Measurements from ENCODE around the gene BCKDHA. TPM values are rescaled to one million over a fixed set of nuclear protein-coding genes. Genes with fewer than 3 reads are reported as not detected.

The BCKDHA gene
- total and polyA plus RNA-seq, 9 of the 15 experiments (the other 6 are each of a cell fraction or from before 2014, with no cell fraction given), result 4.5 to 52.5 (median 14.1) TPM

DNA sequence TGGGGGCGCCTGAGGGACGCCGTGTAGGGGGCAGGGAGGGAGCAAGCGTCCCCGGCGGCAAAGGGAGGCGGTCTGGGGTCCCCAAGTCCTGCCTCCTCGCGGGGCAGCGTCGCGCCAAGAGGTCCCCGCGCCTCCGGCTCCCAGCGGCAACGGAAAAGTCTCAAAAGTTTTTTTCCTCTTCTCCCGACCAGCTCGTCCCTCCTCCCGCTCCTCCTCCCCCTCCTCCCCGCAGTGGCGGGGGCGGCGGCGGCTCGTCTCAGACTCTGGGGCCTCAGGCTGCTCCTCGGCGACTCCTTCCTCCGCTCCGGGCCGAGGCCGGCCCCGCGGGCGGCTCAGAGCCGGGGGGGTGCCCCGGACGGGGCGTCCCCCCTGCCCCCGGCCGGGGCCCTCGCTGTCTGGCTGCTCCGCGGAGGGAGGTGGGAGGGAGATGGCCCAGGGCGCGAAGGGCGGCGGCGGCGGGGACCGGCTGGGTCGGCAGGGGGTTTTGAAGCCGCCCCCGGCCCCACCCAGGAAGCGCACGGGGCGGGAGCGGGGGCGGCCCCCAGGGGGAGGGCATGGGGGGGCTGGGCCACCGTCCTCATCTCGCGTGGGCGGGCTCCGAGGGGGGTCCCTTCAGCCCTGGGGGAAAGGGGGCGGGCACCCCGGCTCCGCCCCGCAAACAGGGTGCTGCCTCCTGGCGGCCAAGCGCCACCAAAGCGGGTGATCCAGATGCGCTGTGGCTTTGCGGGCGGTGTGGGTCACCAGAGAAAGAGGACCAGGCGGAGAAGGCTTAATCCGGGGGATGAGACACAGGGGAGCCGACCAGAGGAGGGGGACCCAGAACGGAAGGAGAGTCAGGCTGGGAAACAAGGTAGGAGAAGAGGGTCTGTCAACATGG, 43.9 kb upstream of the BCKDHA start, which contains the start of gene TGFB1 (continued):
- TF ChIP-seq TCFL5 (CRISPR knock-in tag; conservative IDR thresholded peaks at IDR 0.05) (no peak), ZNF140 (CRISPR knock-in tag; IDR thresholded peaks at IDR 0.05) (no peak), ASH1L (IDR thresholded peaks at IDR 0.05; ENCODE audit: borderline replicate concordance, low read depth, partially characterized antibody) (no peak), MCM2 (IDR thresholded peaks at IDR 0.05; ENCODE audit: low read depth) (peak; percentile 93), ZNF232 (CRISPR knock-in tag; IDR thresholded peaks at IDR 0.05) (no peak), ZNF143 (CRISPR knock-in tag; IDR thresholded peaks at IDR 0.05) (no peak), SLC30A9 (CRISPR knock-in tag; IDR thresholded peaks at IDR 0.05) (no peak), KDM4B (IDR thresholded peaks at IDR 0.05; ENCODE audit: borderline replicate concordance in 2 of 2, low read depth in 1 of 2) (peak in 1 of 2 experiments; percentile 84; a peak in 2 of 4 replicates), TGIF2 (CRISPR knock-in tag; IDR thresholded peaks at IDR 0.05) (peak; percentile 85; the same call in 1 of the 2 replicates), RFX5 (IDR thresholded peaks at IDR 0.05; ENCODE audit: low read depth, low read length) (no peak), SOX6 (IDR thresholded peaks at IDR 0.05) (peak; percentile 26; the same call in 1 of the 2 replicates), ZNF830 (CRISPR knock-in tag; IDR thresholded peaks at IDR 0.05) (no peak), FOXA3 (CRISPR knock-in tag; conservative IDR thresholded peaks at IDR 0.05 in 1 of 2, IDR thresholded peaks at IDR 0.05 in 1 of 2) (0 out of 4 replicates have a peak, but pooled peaks of 1 of the 2 experiments have one; percentile 24), SMAD3 (CRISPR knock-in tag; conservative IDR thresholded peaks at IDR 0.05) (no peak), ZNF41 (CRISPR knock-in tag; conservative IDR thresholded peaks at IDR 0.05) (no peak)
- TF ChIP-seq, protein P1, sequence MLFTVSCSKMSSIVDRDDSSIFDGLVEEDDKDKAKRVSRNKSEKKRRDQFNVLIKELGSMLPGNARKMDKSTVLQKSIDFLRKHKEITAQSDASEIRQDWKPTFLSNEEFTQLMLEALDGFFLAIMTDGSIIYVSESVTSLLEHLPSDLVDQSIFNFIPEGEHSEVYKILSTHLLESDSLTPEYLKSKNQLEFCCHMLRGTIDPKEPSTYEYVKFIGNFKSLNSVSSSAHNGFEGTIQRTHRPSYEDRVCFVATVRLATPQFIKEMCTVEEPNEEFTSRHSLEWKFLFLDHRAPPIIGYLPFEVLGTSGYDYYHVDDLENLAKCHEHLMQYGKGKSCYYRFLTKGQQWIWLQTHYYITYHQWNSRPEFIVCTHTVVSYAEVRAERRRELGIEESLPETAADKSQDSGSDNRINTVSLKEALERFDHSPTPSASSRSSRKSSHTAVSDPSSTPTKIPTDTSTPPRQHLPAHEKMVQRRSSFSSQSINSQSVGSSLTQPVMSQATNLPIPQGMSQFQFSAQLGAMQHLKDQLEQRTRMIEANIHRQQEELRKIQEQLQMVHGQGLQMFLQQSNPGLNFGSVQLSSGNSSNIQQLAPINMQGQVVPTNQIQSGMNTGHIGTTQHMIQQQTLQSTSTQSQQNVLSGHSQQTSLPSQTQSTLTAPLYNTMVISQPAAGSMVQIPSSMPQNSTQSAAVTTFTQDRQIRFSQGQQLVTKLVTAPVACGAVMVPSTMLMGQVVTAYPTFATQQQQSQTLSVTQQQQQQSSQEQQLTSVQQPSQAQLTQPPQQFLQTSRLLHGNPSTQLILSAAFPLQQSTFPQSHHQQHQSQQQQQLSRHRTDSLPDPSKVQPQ (CRISPR knock-in tag; IDR thresholded peaks at IDR 0.05; ENCODE audit: borderline replicate concordance), result no peak
- TF ChIP-seq, protein P2, sequence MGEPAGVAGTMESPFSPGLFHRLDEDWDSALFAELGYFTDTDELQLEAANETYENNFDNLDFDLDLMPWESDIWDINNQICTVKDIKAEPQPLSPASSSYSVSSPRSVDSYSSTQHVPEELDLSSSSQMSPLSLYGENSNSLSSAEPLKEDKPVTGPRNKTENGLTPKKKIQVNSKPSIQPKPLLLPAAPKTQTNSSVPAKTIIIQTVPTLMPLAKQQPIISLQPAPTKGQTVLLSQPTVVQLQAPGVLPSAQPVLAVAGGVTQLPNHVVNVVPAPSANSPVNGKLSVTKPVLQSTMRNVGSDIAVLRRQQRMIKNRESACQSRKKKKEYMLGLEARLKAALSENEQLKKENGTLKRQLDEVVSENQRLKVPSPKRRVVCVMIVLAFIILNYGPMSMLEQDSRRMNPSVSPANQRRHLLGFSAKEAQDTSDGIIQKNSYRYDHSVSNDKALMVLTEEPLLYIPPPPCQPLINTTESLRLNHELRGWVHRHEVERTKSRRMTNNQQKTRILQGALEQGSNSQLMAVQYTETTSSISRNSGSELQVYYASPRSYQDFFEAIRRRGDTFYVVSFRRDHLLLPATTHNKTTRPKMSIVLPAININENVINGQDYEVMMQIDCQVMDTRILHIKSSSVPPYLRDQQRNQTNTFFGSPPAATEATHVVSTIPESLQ (CRISPR knock-in tag; IDR thresholded peaks at IDR 0.05), result peak; percentile 81
- TF ChIP-seq, protein P3, sequence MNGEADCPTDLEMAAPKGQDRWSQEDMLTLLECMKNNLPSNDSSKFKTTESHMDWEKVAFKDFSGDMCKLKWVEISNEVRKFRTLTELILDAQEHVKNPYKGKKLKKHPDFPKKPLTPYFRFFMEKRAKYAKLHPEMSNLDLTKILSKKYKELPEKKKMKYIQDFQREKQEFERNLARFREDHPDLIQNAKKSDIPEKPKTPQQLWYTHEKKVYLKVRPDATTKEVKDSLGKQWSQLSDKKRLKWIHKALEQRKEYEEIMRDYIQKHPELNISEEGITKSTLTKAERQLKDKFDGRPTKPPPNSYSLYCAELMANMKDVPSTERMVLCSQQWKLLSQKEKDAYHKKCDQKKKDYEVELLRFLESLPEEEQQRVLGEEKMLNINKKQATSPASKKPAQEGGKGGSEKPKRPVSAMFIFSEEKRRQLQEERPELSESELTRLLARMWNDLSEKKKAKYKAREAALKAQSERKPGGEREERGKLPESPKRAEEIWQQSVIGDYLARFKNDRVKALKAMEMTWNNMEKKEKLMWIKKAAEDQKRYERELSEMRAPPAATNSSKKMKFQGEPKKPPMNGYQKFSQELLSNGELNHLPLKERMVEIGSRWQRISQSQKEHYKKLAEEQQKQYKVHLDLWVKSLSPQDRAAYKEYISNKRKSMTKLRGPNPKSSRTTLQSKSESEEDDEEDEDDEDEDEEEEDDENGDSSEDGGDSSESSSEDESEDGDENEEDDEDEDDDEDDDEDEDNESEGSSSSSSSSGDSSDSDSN (IDR thresholded peaks at IDR 0.05; ENCODE audit: borderline replicate concordance in 1 of 2, low read depth in 2 of 2, low read length in 2 of 2), result peak; percentile 81 to 93; a peak in 3 of 4 replicates

Data from K562 (cell line).